Stimulated activated CD8-positive, alpha-beta memory T cell treated with anti-CD3 and anti-CD28 coated beads, Interleukin-2, amount 100 ng/mL, for 48 hours (primary cell): ENCODE data around the gene VPS54.
A peak's percentile ranks its signal among the peaks of the same experiment; 100 is the strongest.
"Not testable (repeated sequence)": the region's sequence is repeated elsewhere in the genome, so short reads cannot be mapped to it uniquely, and the experiment has no call there.

ENCODE experiments used
- DNase-seq, 2 donors: peaks; one replicate each; pipeline ENCODE4 v3.0.0-alpha.2; 2020; ENCODE audit warnings: low read depth in 2 of 2

VPS54 gene

DNA sequence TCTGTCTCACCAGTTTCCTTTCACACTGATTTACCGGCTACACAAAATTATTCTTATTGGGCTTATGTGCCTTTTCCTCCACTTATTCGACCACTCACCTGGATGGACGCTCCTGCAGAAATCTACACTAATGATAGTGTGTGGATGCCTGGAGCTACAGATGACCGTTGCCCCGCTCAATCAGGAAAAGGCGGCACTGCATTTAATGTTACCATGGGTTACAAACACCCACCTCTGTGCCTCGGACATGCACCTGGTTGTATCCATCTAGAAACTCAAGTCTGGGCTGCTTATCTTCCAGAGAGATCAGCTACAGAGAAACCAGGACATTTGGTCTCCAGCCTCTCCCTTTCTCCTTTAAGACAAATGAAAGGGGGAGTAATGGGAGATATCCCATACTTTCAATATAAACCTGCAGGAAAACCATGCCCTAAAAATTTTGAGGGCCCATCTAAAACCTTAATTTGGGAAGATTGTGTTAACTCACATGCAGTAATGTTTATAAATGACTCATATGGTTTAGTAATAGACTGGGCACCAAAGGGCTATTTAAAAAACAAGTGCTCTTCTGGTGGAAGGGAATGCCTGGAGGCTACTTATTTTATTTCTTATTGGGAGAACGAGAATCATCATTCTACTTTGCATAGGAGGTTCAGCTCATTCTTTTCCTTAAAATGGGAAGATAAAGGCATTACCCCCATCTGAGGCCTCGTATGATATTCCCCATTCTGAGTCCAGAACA is 24.7 kb downstream of the VPS54 start:
- not testable (repeated sequence) for DNase-seq

DNA sequence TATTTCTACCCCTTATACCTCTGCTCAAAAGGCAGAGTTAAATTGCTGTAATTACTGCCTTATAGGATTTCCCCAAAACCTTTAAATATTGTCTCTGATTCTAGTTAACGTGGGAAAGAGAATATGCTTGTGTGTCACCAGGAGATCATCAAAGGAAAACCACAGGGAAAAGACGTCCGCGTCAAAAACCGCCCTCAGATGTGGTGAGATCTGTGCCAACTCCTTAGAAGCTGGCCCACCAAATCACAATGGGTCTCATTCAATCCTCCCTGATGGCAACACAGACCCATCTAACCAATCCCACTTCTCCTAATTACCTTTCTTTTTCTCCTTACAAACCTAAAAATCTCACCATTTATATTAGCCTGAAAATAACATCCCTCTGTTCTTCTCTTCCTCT is 25.4 kb downstream of the VPS54 start:
- DNase-seq = no peak

DNA sequence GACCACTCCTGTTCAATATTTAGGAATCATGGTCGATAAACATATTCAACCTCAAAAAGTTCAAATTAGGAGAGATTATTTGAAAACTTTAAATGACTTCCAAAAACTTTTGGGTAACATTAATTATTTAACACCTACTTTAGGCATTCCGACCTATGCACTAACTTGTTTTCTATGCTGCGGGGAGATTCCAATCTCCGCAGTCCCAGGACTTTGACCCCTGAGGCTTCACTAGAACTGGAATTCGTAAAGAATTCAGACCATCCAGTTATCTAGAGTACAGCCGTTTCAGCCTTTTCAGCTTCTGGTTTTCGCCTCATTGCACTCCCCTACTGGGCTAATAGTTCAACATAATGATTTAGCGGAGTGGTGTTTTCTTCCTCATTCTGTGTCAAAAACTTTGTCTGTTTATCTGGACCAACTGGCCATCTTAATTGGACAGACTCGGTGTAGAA is 26.1 kb downstream of the VPS54 start:
- DNase-seq = not testable (repeated sequence)

DNA sequence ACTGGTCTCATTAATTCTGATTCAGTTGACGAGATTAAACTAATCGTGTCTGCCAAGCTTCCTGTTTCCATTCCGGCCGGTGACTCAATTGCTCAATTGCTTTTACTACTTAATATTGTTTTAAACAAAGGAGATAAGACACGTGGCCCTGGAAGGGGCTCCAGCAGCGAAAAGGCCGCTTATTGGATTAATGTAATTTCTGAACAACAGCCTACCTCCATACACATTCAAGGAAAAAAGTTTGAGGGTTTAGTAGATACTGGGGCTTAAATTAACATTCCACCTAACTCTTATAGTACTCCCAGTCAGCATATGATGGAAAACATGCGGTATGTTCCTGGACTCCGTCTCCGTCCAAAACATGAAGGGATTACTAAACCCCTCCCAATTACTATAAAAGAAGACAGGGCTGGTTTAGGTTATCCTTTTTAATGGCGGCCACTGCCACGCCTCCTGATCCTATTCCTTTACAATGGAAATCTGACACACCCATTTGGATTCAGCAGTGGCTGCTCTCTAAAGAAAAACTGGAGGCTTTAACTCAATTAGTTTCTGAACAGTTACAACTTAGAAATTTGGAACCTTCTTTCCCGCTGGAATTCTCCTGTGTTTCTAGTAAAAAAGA is 27.1 kb downstream of the VPS54 start:
- no peak for DNase-seq

DNA sequence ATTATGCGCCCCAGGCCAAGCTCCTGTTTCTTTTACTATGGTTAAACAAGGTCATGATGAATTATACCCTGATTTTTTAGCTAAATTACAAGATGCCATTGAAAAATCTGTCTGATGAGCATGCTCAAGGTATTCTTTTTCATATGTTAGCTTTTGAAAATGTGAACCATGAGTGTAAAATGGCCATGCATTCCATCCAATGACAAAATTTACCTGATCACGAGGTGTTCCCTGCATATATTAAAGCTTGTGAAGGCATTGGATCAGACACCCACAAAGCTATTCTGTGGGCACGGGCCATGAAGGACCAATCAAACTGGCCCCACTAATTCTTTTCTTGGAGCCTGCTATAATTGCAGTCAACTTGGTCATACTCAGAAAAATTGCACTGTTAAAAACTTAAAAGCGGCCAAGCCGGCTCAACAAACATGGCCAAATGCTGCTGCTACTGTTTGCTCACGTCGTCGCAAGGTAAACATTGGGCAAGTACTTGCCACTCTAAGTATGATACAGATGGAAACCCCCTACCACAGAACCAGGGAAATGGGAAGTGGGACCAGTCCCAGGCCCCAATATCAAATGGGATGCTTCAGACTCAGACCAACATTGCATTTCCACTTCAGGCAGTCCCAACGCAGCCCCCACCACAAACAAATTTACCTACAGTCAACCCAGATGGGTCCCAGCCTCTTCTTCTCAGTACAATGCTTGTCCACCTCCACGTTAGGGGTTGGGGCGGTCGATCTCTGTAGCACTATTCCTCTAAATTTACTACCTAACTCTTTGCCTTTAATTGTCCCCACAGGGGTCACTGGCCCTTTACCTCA is 27.8 kb downstream of the VPS54 start:
- DNase-seq = not testable (repeated sequence)

DNA sequence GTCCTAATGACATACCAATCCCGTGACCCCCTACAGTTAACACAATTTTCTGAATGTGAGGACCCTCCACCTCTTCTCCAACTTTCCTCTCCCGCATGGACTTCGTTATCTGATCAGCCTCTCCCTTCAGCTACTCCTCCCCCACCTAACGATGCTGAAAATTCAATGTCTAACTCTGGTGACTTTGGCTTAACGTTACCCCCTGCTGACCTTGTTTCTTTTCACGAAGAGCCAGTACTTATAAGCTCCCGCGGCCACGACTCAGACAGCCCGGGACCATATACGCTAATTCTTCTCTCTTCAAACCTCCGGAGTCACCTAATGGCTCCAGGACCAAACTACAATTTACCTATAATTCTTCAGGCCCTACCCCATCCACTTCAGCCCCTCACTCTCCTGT is 29.2 kb downstream of the VPS54 start:
- no peak for DNase-seq

DNA sequence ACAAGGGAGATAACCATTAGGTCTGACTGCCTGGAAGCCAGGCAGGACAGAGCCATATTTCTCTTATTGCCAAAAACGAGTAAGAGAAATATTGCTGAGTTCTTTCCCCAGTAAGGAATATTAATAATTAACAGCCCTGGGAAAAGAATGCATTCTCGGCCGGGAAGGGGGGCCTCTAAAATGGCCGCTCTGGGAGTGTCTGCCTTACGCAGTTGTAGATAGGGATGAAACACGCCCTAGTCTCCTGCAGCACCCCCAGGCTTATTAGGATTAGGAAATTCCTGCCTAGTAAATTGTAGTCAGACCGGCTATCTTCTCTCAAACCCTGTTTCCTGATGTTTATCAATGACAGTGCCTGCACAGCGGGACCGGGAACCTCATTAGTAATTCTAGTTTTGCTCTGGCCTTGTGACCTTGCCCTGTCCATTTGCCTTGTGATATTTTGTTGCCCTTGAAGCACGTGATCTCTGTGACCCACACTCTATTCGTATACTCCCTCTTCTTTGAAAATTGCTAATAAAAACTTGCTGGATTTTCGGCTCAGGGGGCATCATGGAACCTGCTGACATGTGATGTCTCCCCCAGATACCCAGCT is 30.3 kb downstream of the VPS54 start:
- DNase-seq = not testable (repeated sequence)

DNA sequence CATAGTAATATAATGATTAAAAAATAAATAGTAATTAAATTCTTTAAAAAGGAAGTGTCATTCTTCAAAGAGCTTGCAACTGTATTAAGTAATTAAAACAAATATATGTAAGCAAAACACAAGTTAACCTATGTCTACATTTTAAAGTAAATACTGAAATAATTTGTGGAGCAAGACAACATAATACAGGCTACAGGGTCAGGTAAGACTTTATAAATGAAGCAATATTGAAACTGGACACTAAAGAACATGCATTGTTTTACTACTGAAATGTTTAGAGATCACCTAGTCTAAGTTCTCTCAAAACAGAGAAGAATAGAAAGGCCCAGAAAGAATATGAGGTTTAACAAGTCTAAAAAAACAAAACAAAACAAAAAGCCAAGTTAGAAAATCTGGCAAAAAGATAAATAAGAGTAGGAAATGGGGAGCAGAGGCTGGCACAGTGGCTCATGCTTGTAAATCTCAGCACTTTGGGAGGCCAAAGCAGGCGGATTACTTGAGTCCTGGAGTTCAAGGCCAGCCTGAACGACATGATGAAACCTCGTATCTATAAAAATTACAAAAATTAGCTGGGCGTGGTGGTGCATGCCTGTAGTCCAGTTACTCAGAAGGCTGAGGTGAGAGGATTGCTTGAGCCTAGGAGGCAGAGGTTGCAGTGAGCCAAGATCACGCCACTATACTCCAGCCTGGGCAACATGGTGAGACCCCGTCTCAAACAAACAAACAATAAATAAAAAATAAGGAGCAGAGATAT is 34.4 kb downstream of the VPS54 start:
- DNase-seq = no peak

DNA sequence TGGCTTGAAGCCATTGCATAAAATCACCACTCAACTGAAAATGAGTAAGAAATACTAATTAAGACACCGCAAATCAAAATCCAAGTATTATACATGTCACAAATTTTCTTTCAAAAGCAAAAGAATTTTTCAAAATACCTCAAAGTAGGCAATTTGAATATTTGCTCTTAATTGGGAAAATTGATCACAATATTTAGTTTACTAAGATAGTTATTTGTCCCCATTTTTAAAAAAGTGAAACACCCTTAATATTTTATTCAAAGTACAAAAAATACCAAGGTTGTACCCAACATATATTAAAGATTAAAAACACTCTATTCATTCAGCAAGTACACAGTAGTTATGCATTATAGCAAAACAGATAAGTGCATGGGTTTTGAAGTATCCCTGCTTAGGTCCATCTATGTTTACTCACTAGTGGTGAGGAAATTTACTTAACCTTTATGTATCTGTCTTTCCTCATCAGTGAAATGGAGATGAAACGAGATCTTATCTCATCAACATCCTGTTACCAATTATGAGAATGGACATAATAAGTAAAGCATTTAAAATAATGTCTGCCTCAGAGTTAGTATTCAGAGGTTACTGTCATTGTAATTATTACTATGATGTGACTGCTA is 35.1 kb downstream of the VPS54 start:
- no peak for DNase-seq

DNA sequence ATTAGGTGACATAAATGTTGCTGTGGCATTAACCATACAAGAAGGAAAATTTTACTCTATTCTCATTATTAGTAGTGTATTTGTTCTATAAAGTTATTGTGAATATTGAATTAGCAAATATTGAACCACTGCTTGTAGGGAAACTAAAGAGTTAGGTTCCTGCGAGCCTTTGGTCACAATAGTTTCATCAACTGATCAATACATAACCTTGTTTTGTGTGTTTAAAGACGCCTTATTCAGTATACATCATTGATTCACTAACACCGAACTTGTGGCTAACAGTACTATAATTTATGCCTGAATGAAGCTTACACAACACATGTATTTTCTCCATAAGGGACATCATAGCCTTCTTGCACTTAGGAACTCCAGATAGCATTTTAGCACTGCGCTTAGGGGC is 36.9 kb downstream of the VPS54 start:
- no peak for DNase-seq

DNA sequence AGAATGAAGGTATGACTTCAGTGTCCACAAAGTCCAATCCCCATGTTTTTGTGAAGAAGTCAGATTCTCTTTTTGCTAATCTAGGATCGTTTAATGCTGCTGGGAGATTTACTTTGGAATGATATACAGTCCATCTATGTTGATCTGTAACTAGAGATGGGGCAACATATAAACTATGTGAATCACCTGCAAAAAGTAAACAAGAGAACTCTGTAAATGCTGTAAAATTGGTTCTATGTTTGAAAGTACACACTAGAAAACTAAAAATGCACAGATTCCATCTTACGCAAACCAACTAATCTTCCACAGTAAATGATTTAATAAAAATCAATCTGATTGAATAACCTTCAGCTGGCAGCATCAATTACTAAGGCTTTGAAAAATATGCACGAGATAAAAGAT is 37.5 kb downstream of the VPS54 start:
- DNase-seq = no peak

DNA sequence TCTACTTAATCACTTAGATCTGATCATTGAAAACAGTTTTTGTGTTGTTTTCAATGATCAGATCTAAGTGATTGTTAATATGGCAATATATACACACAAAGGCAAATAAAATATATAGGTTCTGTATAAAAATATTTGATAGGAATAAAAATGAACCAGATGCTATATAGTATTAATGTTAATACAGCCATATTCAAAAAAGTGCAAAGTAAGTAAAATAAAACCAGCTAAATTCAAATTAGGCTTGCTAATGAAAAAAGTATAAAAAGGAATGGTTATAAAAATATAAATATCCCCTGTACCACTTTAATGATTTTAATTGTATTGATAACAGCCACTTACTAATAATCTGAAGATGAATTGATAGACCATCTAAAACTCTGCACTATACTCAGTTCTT is 38.4 kb downstream of the VPS54 start:
- DNase-seq = no peak

DNA sequence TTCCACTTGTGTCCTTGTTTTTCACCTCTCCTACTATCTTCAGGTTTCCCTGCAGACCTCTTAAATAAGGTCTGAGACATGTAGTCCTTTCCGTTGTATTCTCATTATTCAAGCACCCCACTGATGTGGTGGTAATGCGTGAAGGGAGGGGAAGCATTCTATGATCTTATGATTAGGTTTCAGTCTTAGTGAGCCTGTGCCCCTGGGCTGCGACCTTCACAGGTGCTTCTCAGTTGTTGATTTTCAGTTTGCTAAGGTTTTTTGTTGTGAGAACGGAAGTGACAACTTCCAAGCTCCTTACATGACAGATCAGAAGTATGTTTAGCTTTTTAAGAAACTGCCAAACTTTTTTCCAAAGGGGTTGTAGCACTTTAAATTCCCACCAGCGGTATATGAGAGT is 41.3 kb downstream of the VPS54 start:
- DNase-seq = no peak

DNA sequence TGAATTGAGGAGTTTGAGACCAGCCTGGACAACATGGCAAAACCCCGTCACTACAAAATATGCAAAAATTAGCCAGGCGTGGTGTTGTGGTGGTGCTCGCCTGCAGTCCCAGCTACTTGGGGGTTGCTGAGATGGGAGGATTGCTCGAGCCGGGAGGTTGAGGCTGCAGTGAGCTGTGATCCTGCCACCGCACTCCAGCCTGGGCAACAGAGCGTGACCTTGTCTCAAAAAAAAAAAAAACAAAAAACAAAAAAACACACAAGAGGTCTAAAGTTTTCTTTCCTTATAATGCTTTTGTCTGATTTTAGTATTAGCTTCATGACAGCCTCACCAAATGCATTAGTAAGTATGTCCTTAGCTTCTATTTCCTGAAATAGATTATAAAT is 43.1 kb downstream of the VPS54 start:
- DNase-seq = no peak

DNA sequence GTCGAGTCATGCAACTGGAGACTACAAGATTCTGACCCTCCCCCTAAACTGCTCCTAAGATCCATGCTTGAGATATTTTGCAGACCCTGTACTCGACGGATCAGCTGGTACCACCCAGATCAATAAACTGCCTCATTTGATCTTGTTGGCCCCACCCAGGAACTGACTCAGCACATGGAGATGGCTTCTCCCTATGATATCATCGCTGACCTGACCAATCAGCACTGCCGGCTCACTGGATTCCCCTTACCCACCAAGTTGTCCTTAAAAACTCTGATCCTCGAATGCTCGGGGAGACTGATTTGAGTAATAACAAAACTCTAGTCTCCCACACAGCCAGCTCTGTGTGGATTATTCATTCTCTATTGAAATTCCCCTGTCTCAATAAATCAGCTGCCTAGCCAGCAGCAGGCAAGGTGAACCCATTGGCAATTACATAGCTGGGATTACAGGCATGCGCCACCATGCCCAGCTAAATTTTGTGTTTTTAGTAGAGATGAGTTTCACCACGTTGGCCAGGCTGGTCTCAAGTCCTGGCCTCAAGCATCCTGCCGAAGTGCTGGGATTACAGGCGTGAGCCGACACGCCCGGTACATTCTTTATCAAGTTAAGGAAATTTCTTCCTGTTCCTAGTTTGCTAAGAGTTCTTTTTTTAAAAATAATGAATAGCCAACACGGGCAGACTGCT is 43.6 kb downstream of the VPS54 start:
- DNase-seq = peak in 1 of 2 donors; percentile 15

DNA sequence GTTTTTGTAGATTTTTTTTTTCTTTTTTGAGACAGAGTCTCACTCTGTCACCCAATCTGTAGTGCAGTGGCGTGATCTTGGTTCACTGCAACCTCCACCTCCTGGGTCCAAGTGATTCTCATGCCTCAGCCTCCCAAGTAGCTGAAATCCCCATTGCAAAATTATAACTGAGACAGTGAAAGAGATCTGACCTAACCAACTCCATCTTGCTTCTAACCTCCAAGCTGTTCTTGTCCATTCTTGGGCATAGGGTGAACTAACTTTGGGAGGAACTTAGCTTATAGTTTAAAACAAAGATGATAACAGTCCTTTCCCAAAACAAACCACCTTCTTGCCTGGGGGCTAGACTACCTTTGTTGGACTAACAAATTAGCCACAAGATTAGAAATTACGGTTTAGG is 44.2 kb downstream of the VPS54 start:
- DNase-seq = not testable (repeated sequence)

DNA sequence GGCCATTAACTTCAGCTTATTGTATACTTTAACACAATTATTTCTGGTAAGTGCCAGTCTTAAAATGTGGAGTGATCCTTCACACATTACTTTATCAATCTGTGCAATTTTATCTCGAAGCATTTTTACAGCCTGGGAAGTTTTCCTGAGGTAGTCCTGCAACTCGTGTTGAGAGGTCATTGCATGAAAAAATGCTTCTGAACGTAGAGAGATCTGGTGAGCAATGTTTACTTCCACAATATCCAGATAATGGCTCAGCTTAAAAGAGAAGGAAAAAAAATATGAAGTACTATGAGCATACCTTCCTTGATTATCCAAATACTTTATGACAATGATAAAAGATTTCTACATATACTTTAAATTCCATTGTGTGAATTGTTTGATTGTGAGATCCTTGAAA is 57.0 kb downstream of the VPS54 start:
- no peak for DNase-seq

DNA sequence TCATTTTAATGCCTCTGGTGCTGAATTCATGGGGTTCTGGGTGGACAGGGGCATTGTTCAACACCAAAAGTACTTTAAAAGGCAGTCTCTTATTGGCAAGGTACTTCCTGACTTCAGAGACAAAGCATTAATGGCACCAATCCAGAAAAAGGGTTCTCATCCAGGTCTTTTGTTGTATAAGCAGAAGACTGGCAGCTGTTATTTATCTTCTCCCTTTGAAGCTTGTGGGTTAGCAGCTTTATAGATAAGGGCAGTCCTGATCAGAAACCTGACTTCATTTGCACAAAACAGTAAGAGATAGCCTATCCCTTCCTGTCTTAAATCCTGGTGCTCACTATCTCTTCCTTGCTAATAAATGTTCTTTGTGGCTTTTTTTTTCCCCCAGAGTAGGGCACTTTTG is 68.8 kb downstream of the VPS54 start:
- DNase-seq = no peak

DNA sequence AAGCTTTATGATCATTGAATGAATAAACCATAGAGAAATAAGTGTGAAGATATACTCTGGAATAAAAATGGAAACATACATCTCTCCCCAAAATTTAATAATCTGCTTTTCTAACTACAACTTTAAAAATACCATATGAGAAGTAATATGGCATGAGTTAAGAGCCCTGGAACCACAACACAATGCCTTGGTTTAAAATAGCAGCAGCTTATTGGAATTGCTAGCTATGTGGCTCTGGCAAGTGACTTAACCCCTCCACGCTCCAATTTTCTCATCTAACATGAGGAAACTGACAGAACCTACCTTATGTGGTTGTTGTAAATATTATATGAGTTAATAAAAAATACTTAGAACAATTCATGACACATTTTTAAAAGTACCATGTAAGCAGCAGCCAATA is 76.4 kb downstream of the VPS54 start:
- no peak for DNase-seq

DNA sequence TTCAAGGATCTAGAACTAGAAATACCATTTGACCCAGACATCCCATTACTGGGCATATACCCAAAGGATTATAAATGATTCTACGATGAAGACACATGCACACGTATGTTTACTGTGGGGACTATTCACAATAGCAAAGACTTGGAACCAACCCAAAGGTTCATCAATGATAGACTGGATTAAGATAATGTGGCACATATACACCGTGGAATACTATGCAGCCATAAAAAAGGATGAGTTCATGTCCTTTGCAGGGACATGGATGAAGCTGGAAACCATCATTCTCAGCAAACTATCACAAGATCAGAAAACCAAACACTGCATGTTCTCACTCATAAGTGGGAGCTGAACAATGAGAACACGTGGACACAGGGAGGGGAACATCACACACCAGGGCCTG is 87.1 kb downstream of the VPS54 start:
- not testable (repeated sequence) for DNase-seq

DNA sequence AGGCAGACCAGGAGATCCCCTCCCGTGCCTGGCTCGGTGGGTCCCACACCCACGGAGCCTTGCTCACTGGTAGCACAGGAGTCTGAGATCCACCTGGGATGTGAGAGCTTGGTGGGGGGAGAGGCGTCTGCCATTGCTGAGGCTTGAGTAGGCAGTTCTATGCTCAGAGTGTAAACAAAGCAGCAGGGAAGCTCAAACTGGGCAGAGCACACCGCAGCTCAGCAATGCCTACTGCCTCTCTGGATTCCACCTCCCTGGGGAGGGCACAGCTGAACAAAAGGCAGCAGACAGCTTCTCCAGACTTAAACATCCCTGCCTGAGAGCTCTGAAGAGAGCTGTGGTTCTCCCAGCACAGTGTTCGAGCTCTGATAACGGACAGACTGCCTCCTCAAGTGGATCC is 92.4 kb downstream of the VPS54 start:
- no peak for DNase-seq
